ENCODE measurements around the gene FUT3.

Gene FUT3

GRCh38 chr19:5897189-5897969 is 46.1 kb upstream of the FUT3 start:
- Histone ChIP-seq H3K36me3 (ENCODE audit: insufficient read depth, low read length) (peaks cover 44% of the 10 kb centered on the region), H3K4me2 (ENCODE audit: low read length) (no peak overlapping the region), H3K27ac (ENCODE audit: low read depth, low read length, poor library complexity, severe bottlenecking) (no peak overlapping the region), H3K9ac (ENCODE audit: low read length) (no peak overlapping the region), H3K9me2 (ENCODE audit: low read depth, low read length) (no peaks in the 10 kb centered on the region), H3K4me1 (ENCODE audit: insufficient read depth, low read length, severe bottlenecking) (peaks cover 4% of the 10 kb centered on the region), H3K9me3 (ENCODE audit: low read length) (no peaks in the 10 kb centered on the region), H3F3A (ENCODE audit: insufficient read depth, low read length) (no peaks in the 10 kb centered on the region; the same call in 1 of the 2 replicates), H3K27me3 (ENCODE audit: insufficient read depth, low read length) (no peaks in the 10 kb centered on the region), H3K4me3 (ENCODE audit: low read depth, low read length, poor library complexity, severe bottlenecking) (no peak overlapping the region), H4K20me1 (ENCODE audit: insufficient read depth, low read length) (no peaks in the 10 kb centered on the region), H2AFZ (ENCODE audit: low read length) (no peak overlapping the region), H3K79me2 (ENCODE audit: insufficient read depth, low read length) (peaks cover 19% of the 10 kb centered on the region)
- TF ChIP-seq CTCF (IDR thresholded peaks at IDR 0.05; ENCODE audit: low read length) (no peak), EZH2 (IDR thresholded peaks at IDR 0.05; ENCODE audit: borderline replicate concordance, low read length) (no peak)

GRCh38 chr19:5896365-5897076 is 45.3 kb upstream of the FUT3 start:
- Histone ChIP-seq H2AFZ (ENCODE audit: low read length) (no peak overlapping the region), H3K27me3 (ENCODE audit: insufficient read depth, low read length) (peaks cover 3% of the 10 kb centered on the region; the same call in 1 of the 2 replicates), H3K9ac (ENCODE audit: low read length) (no peak overlapping the region), H3K9me2 (ENCODE audit: low read depth, low read length) (no peaks in the 10 kb centered on the region), H3K4me3 (ENCODE audit: low read depth, low read length, poor library complexity, severe bottlenecking) (no peak overlapping the region), H3K9me3 (ENCODE audit: low read length) (no peaks in the 10 kb centered on the region), H3K36me3 (ENCODE audit: insufficient read depth, low read length) (peaks cover 44% of the 10 kb centered on the region), H4K20me1 (ENCODE audit: insufficient read depth, low read length) (no peaks in the 10 kb centered on the region), H3K27ac (ENCODE audit: low read depth, low read length, poor library complexity, severe bottlenecking) (no peak overlapping the region), H3K79me2 (ENCODE audit: insufficient read depth, low read length) (peaks cover 16% of the 10 kb centered on the region; the same call in 1 of the 2 replicates), H3K4me1 (ENCODE audit: insufficient read depth, low read length, severe bottlenecking) (no peaks in the 10 kb centered on the region), H3K4me2 (ENCODE audit: low read length) (no peak overlapping the region), H3F3A (ENCODE audit: insufficient read depth, low read length) (no peaks in the 10 kb centered on the region; the same call in 1 of the 2 replicates)
- TF ChIP-seq EZH2 (IDR thresholded peaks at IDR 0.05; ENCODE audit: borderline replicate concordance, low read length) (no peak), CTCF (IDR thresholded peaks at IDR 0.05; ENCODE audit: low read length) (no peak)

- Histone ChIP-seq H3K9ac (ENCODE audit: low read length) (no peak overlapping the region), H4K20me1 (ENCODE audit: insufficient read depth, low read length) (no peaks in the 10 kb centered on the region)
- TF ChIP-seq EZH2 (IDR thresholded peaks at IDR 0.05; ENCODE audit: borderline replicate concordance, low read length) = no peak
- no peak for TF ChIP-seq CTCF (IDR thresholded peaks at IDR 0.05; ENCODE audit: low read length)
Measured at GRCh38 chr19:5895890-5896289, 44.6 kb upstream of the FUT3 start.

More at GRCh38 chr19:5895890-5896289, 44.6 kb upstream of the FUT3 start:
- H2AFZ ChIP-seq (ENCODE audit: low read length) = no peak overlapping the region
- no peaks in the 10 kb centered on the region; the same call in 1 of the 2 replicates for H3F3A ChIP-seq (ENCODE audit: insufficient read depth, low read length)
- no peak overlapping the region for H3K27ac ChIP-seq (ENCODE audit: low read depth, low read length, poor library complexity, severe bottlenecking)
- H3K79me2 ChIP-seq (ENCODE audit: insufficient read depth, low read length) = peaks cover 9% of the 10 kb centered on the region; the same call in 1 of the 2 replicates
- H3K4me1 ChIP-seq (ENCODE audit: insufficient read depth, low read length, severe bottlenecking) = no peaks in the 10 kb centered on the region
- H3K36me3 ChIP-seq (ENCODE audit: insufficient read depth, low read length) = peaks cover 38% of the 10 kb centered on the region
- H3K9me3 ChIP-seq (ENCODE audit: low read length) = no peaks in the 10 kb centered on the region
- no peaks in the 10 kb centered on the region for H3K9me2 ChIP-seq (ENCODE audit: low read depth, low read length)
- H3K4me3 ChIP-seq (ENCODE audit: low read depth, low read length, poor library complexity, severe bottlenecking) = no peak overlapping the region
- no peak overlapping the region for H3K4me2 ChIP-seq (ENCODE audit: low read length)
- peaks cover 5% of the 10 kb centered on the region; the same call in 1 of the 2 replicates for H3K27me3 ChIP-seq (ENCODE audit: insufficient read depth, low read length)

Data from OCI-LY1 (cell line).